GM23338 (cell line): ENCODE data around the gene OTUD3. TPM values are rescaled to one million over a fixed set of nuclear protein-coding genes. Genes with fewer than 3 reads are reported as not detected.

Experiments used
- ATAC-seq: fragments of 200-7000 bp; cut with Tn5 transposase; 3 replicates; pipeline ENCODE4 v1.9.1; 2020
- DNase-seq: peaks from one replicate; pipeline ENCODE4 v3.0.0-alpha.2; 2015; ENCODE audit warnings: low spot score
- H2AFZ ChIP-seq: fragments of 200-600 bp; sonication (generic); 2 replicates; pipeline ENCODE4 v1.8.0; 2016; ENCODE audit warnings: antibody characterized with exemption, mild to moderate bottlenecking, moderate library complexity
- H3F3A ChIP-seq: fragments of 200-600 bp; sonication (generic); replicated peaks from 2 replicates; pipeline ENCODE4 v1.8.0; 2017; ENCODE audit warnings: antibody characterized with exemption, mixed run types, low read depth
- H3K27ac ChIP-seq: fragments of 200-600 bp; sonication (generic); 2 replicates; pipeline ENCODE4 v1.6.1; 2016; ENCODE audit warnings: low read depth
- H3K27me3 ChIP-seq: fragments of 200-600 bp; sonication (generic); 2 replicates; pipeline ENCODE4 v1.8.0; 2016; ENCODE audit warnings: mild to moderate bottlenecking, mixed run types, moderate library complexity; ENCODE audit not compliant: insufficient read depth
- H3K36me3 ChIP-seq: fragments of 200-600 bp; sonication (generic); 2 replicates; pipeline ENCODE4 v1.8.0; 2016; ENCODE audit warnings: mild to moderate bottlenecking; ENCODE audit not compliant: insufficient read depth
- H3K4me1 ChIP-seq: fragments of 200-600 bp; sonication (generic); 2 replicates; pipeline ENCODE4 v1.8.0; 2016; ENCODE audit warnings: mild to moderate bottlenecking, moderate library complexity; ENCODE audit not compliant: insufficient read depth
- H3K4me2 ChIP-seq: fragments of 200-600 bp; sonication (generic); 2 replicates; pipeline ENCODE4 v1.7.1; 2017; ENCODE audit warnings: mixed run types
- H3K4me3 ChIP-seq: fragments of 200-600 bp; sonication (generic); 2 replicates; pipeline ENCODE4 v1.6.1; 2016; ENCODE audit warnings: mixed run types
- H3K79me2 ChIP-seq: fragments of 200-600 bp; sonication (generic); replicated peaks from 2 replicates; pipeline ENCODE4 v1.8.0; 2017; ENCODE audit warnings: mild to moderate bottlenecking; ENCODE audit not compliant: insufficient read depth
- H3K9me2 ChIP-seq: fragments of 200-600 bp; sonication (generic); 2 replicates; pipeline ENCODE4 v1.8.0; 2017; ENCODE audit not compliant: insufficient read depth
- H4K20me1 ChIP-seq: fragments of 200-600 bp; sonication (generic); replicated peaks from 2 replicates; pipeline ENCODE4 v1.8.0; 2017; ENCODE audit warnings: mild to moderate bottlenecking; ENCODE audit not compliant: insufficient read depth
- H3K27ac Mint-ChIP-seq: 2 replicates; pipeline ENCODE4 v1.8.0; 2020; ENCODE audit warnings: inconsistent platforms, mild to moderate bottlenecking, moderate library complexity, mixed read lengths
- H3K27me3 Mint-ChIP-seq: 3 replicates; pipeline ENCODE4 v1.8.0; 2022; ENCODE audit warnings: low read depth, mild to moderate bottlenecking, moderate library complexity, mixed read lengths, inconsistent platforms; ENCODE audit not compliant: insufficient read depth, poor library complexity
- H3K36me3 Mint-ChIP-seq: 3 replicates; pipeline ENCODE4 v1.8.0; 2021; ENCODE audit warnings: low read depth, mild to moderate bottlenecking, inconsistent platforms, moderate library complexity, mixed read lengths
- H3K4me1 Mint-ChIP-seq: 3 replicates; pipeline ENCODE4 v1.8.0; 2020; ENCODE audit warnings: mild to moderate bottlenecking, inconsistent platforms, mixed read lengths
- H3K4me3 Mint-ChIP-seq: 3 replicates; pipeline ENCODE4 v1.8.0; 2021; ENCODE audit warnings: moderate library complexity, mild to moderate bottlenecking, inconsistent platforms, mixed read lengths
- H3K9me3 Mint-ChIP-seq: 3 replicates; pipeline ENCODE4 v1.8.0; 2020; ENCODE audit warnings: moderate library complexity, mild to moderate bottlenecking, inconsistent platforms, mixed read lengths
- CTCF ChIP-seq, 2 experiments: fragments of 200-600 bp in 1 of 2; sonication (generic) in 1 of 2; conservative IDR thresholded peaks; 2 replicates each; pipeline versions ENCODE4 v1.5.1 to v1.6.1; 2016 to 2017; ENCODE audit warnings: antibody characterized with exemption in 2 of 2, low read depth in 2 of 2, mild to moderate bottlenecking in 2 of 2, moderate library complexity in 1 of 2
- ETS1 ChIP-seq: IDR thresholded peaks from 2 replicates; pipeline ENCODE4 v1.6.1; 2016; ENCODE audit warnings: antibody characterized with exemption
- EZH2phosphoT487 ChIP-seq: fragments of 200-600 bp; sonication (generic); IDR thresholded peaks from one replicate; pipeline ENCODE4 v1.8.1; 2018; ENCODE audit warnings: antibody characterized with exemption; ENCODE audit not compliant: unreplicated experiment
- JUNB ChIP-seq: IDR thresholded peaks from one replicate; pipeline ENCODE4 v1.6.1; 2016; ENCODE audit warnings: antibody characterized with exemption; ENCODE audit not compliant: unreplicated experiment
- REST ChIP-seq: IDR thresholded peaks from one replicate; pipeline ENCODE4 v1.6.1; 2018; ENCODE audit warnings: antibody characterized with exemption; ENCODE audit not compliant: unreplicated experiment
- polyA plus RNA-seq: library from polyadenylated mRNA; unstranded; fragments of >200 nt; fragmentation: Nextera tagmentation; extraction: Ambion mirVana; gene quantifications from 2 replicates; pipeline ENCODE4 v1.2.1, GENCODE V29; 2016
- total RNA-seq: library from RNA; depleted of rRNA; stranded (reverse); fragments of >200 nt; shearing (Covaris generic); gene quantifications from 2 replicates; pipeline ENCODE4 v1.2.3, GENCODE V29; 2014

Gene OTUD3
- total and polyA plus RNA-seq, 2 experiments from 2014 or later: 3.0 to 12.9 TPM

GRCh38 chr1:19859876-19860275, 22.3 kb upstream of the OTUD3 start:
- H3F3A ChIP-seq: no peaks in the 10 kb centered on the region
- peaks cover 5% of the 10 kb centered on the region; the same call in 1 of the 3 replicates for H3K36me3 Mint-ChIP-seq
- H3K27me3 ChIP-seq: no peaks in the 10 kb centered on the region
- no peak overlapping the region for H3K4me3 Mint-ChIP-seq
- H3K4me1 ChIP-seq: no peaks in the 10 kb centered on the region
- no peaks in the 10 kb centered on the region for H3K79me2 ChIP-seq
- H3K4me1 Mint-ChIP-seq: no peaks in the 10 kb centered on the region
- H3K9me2 ChIP-seq: no peaks in the 10 kb centered on the region
- no peak overlapping the region for H3K27ac Mint-ChIP-seq
- H2AFZ ChIP-seq: no peak overlapping the region
- ATAC-seq (no peak), DNase-seq (no peak)
- peaks cover 13% of the 10 kb centered on the region; the same call in 2 of the 3 replicates for H3K9me3 Mint-ChIP-seq
- no peaks in the 10 kb centered on the region for H4K20me1 ChIP-seq
- H3K27ac ChIP-seq: no peak overlapping the region
- peaks cover 12% of the 10 kb centered on the region for H3K27me3 Mint-ChIP-seq
- H3K4me3 ChIP-seq: no peak overlapping the region
- H3K36me3 ChIP-seq: no peaks in the 10 kb centered on the region
- H3K4me2 ChIP-seq: no peak overlapping the region
- TF ChIP-seq CTCF (conservative IDR thresholded peaks at IDR 0.05; ENCODE audit: low read depth in 2 of 2) (no peak), JUNB (no peak), EZH2phosphoT487 (no peak)

GRCh38 chr1:19860418-19860817, 21.8 kb upstream of the OTUD3 start:
- H3F3A ChIP-seq: no peaks in the 10 kb centered on the region
- H4K20me1 ChIP-seq: no peaks in the 10 kb centered on the region
- H3K9me2 ChIP-seq: no peaks in the 10 kb centered on the region
- no peak for DNase-seq
- no peak overlapping the region for H2AFZ ChIP-seq
- no peaks in the 10 kb centered on the region for H3K79me2 ChIP-seq
- Mint-ChIP-seq H3K27ac (no peak overlapping the region), H3K9me3 (peaks cover 13% of the 10 kb centered on the region; the same call in 2 of the 3 replicates), H3K4me3 (no peak overlapping the region), H3K4me1 (no peaks in the 10 kb centered on the region), H3K27me3 (peaks cover 12% of the 10 kb centered on the region), H3K36me3 (peaks cover 5% of the 10 kb centered on the region; the same call in 1 of the 3 replicates)
- TF ChIP-seq EZH2phosphoT487 (no peak), CTCF (conservative IDR thresholded peaks at IDR 0.05; ENCODE audit: low read depth in 2 of 2) (no peak), ETS1 (no peak), REST (no peak), JUNB (no peak)
- no peak for ATAC-seq
- no peak overlapping the region for H3K4me2 ChIP-seq
- no peaks in the 10 kb centered on the region for H3K36me3 ChIP-seq
- H3K4me1 ChIP-seq: no peaks in the 10 kb centered on the region
- no peak overlapping the region for H3K4me3 ChIP-seq
- H3K27ac ChIP-seq: no peak overlapping the region
- H3K27me3 ChIP-seq: no peaks in the 10 kb centered on the region
